Measurements from ENCODE around the gene SETDB2.

SETDB2 gene

DNA sequence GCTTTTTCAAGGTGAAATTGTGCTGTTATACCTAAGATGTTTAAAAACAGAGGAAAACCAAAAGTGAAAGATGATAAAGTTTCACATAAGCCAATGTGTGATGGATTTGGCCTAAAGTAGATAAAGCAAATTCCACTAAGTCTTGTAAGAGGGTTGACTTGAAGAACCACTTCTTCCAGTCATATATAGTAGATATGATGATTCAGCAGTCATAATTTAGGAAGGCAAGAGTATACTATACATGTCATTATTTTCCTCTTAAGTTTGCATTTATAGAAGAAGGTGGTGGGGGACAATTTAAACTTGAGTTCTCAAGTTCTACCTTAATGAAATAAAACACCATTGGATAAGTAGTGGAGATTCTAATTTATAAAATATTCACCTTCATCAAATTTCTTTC lies 88.9 kb downstream of the SETDB2 start:
- no peak for DNase-seq (ENCODE audit: low read depth in 3 of 3)

DNA sequence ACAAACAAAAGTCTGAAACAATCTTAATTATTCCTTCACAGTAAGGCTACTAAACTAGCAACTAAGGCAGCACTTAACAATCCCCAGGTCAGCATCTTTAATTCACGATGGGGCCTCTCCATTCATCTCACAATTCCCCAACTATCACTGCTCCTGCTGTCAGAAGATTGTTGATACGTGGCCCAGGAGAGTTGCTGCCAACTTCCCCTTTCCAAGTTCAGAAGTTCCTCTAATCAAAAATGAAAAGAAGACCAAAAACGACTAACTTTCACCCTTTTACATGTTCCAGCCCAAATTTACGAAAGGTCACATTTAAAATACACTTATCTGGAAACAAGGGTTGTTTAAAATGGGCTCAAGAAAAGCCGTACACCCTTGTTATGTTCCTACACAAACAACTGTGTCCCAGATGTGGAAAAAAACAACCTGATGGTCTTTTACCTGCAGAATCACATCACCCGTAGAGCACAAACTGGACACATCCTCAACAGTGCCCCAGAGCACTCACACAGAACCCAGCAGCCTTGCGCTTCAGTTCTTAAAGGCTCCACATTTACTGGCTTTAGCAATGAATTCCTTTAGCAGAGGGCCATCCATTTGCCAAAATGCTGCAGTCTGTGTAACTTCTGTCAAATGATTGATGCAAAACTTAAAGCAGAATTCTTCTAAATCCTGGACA lies 89.7 kb downstream of the SETDB2 start:
- no peak for DNase-seq (ENCODE audit: low read depth in 3 of 3)

DNA sequence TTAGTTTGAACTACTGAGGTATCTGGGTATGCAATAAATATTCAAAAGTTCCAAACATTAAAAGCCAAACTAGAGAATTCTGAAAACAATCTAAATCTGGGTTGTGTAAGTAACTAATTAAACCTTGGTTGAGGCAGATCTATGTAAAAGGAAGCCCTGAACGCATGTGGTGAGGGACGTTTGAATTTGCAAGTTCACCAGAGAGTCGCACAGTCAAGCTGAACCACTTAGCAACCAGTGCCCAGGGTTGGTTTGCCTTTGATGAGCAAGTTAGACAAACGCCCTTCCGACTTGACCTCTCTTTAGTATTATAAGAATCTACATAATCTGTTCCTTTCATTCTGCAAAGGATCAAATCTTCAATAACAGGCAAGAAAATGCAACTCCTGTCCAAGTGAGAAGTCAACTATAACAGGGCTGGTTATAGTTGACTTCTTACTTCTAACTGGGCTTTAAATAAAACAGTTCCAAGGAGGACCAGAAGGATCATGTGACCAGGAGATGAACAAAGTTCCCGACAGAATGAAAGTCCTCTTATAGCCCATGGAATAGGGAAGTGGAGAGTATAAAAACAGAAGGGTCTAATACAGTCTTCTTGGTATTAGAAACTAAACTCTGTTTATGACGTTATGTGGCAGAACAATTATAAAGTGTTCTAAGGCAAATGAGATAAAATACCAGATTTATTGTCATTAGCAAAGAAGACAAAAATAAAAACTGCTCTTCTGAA lies 92.2 kb downstream of the SETDB2 start:
- no peak for DNase-seq (ENCODE audit: low read depth in 3 of 3)

DNA sequence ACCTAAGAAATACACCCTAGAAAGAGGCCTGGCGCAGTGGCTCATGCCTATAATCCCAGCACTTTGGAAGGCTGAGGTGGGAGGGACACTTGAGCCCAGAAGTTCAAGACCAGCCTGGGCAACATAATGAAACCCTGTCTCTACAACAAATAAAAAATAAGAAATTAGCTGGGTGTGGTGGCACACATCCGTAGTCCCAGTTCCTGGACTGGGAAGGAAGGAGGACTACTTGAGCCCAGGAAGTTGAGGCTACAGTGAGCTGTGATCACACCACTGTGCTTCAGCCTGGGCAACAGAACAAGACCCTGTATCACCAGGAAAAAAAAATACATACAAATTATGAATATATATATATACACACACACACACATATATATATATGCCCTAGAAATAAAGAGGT lies 94.3 kb downstream of the SETDB2 start:
- DNase-seq (ENCODE audit: low read depth in 3 of 3) = no peak

DNA sequence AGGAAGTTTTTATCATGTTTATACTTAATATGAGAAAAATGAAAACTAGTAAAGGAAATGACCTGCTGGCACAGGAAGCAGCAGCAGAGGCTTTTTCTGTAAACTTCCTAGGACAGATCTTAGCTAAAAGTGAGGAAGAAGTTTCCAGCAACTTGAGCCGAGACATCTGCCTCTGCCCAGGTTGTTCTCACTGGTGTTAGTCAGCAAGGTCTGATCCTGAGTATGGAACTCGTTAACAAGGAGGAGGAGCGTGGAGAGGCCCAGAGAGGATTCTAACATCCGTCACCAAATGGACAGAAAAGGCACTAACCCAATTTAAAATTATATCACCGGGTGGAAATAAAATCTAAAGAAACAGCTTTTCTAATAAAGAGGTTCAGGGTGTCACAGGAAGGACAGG lies 95.2 kb downstream of the SETDB2 start:
- no peak for DNase-seq (ENCODE audit: low read depth in 3 of 3)

DNA sequence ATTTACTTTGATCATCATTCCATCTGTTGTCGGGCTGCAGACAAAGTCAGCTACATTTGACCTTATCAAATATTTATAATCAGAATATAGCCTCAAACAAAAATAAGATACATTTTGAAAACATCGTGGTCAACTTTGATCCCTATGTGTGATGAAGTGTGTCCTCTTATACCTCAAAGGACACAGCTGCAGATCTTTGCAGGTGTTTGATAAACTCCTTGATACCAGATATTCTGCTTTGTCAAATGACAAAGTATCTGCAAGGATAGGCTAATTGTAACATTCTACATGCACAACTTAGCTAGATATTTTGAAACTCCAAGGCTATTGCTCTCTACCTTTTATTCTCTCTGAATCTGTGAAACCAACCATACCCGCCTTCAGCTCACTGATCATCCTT lies 95.7 kb downstream of the SETDB2 start:
- DNase-seq (ENCODE audit: low read depth in 3 of 3) = no peak

DNA sequence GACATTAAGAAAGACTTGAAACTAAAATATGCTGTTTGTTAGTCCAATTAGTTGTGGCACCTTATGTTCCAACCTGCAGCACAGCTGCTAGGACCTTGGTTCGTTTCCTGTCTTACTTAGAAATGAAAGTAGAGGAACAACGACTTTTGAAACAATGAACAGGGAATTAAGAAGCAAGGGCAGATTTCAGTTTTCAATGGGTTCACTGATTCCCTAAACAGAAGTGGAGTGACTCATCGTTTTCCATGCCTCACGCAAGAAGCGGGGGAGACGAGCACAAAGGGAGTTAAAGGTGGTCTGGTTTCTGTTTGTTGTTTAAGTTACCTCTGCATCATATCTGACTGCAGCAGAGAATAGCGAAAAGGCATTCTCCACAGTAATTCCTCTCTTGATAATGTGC lies 96.5 kb downstream of the SETDB2 start:
- no peak for DNase-seq (ENCODE audit: low read depth in 3 of 3)

DNA sequence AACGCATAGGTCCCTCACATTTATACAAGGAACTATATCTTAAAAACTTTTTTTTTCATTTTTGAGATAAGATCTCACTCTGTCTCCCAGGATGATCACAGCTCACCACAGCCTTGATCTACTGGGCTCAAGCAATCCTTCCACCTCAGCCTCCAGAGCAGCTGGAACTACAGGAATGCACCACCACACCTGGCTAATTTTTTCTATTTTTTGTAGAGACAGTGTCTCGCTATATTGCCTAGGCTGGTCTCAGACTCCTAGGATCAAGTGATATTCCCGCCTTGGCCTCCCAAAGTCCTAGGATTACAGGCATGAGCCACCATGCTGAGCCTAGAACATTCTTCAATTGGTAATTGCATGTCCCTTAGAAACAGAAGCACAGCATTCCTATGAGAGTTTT lies 99.6 kb downstream of the SETDB2 start:
- DNase-seq (ENCODE audit: low read depth in 3 of 3) = no peak
